Vagina (tissue), 2 donors: Measurements from ENCODE around the gene TRABD2A. TPM values are rescaled to one million over a fixed set of nuclear protein-coding genes. Genes with fewer than 3 reads are reported as not detected.

Experiments used
- DNase-seq, 2 donors: peaks; one replicate each; pipeline ENCODE4 v3.0.0-alpha.2; 2017; ENCODE audit errors: extremely low spot score in 2 of 2
- H3K27ac ChIP-seq: fragments of 200-600 bp; sonication (generic); one replicate; pipeline ENCODE4 v1.5.1; 2019
- H3K27me3 ChIP-seq: fragments of 200-600 bp; sonication (generic); one replicate; pipeline ENCODE4 v1.5.1; 2019
- H3K36me3 ChIP-seq, 2 donors: fragments of 200-600 bp; sonication (generic); one replicate each; pipeline ENCODE4 v1.5.1; 2017 to 2019
- H3K4me1 ChIP-seq: fragments of 200-600 bp; sonication (generic); one replicate; pipeline ENCODE4 v1.5.1; 2019
- H3K4me3 ChIP-seq, 2 donors: fragments of 200-600 bp; sonication (generic); 1 replicate in 1 of 2; 2 replicates in 1 of 2; pipeline ENCODE4 v1.5.1; 2016 to 2019
- H3K9me3 ChIP-seq: fragments of 200-600 bp; sonication (generic); one replicate; pipeline ENCODE4 v1.5.1; 2019
- CTCF ChIP-seq, 3 experiments: fragments of 450-650 bp in 2 of 3; fragments of 200-600 bp in 1 of 3; sonication (generic) in 1 of 3; IDR thresholded peaks; one replicate each; pipeline ENCODE4 v1.5.1; 2017 to 2019; ENCODE audit warnings: antibody characterized with exemption in 3 of 3, mild to moderate bottlenecking in 2 of 3, moderate library complexity in 2 of 3
- POLR2A ChIP-seq, 2 donors: fragments of 450-650 bp; IDR thresholded peaks; one replicate each; pipeline ENCODE4 v1.6.1; 2017; ENCODE audit warnings: antibody characterized with exemption in 2 of 2, mild to moderate bottlenecking in 2 of 2, moderate library complexity in 2 of 2
- POLR2AphosphoS5 ChIP-seq, 2 donors: sonication (generic); formaldehyde crosslinking; IDR thresholded peaks; one replicate each; pipeline ENCODE4 v1.9.0; 2017; ENCODE audit warnings: antibody characterized with exemption in 2 of 2, mild to moderate bottlenecking in 2 of 2, low read depth in 1 of 2; ENCODE audit not compliant: insufficient read depth in 1 of 2
- intact Hi-C: fragments of 100-400 bp; cut with DNase I; formaldehyde crosslinking; loops from one replicate; pipeline ENCODE4 v1.15.1; 2023
- total RNA-seq: library from RNA; depleted of rRNA; stranded (reverse); fragments of >200 nt; gene quantifications from one replicate; pipeline ENCODE4 v1.2.3, GENCODE V29; 2016

Gene TRABD2A
- total RNA-seq, 1 donor from 2014 or later = 5.4 TPM

GRCh38 chr2:84792856-84793522, 87.9 kb downstream of the TRABD2A start:
- Histone ChIP-seq H3K27me3 (no peaks in the 10 kb centered on the region), H3K4me1 (no peaks in the 10 kb centered on the region), H3K9me3 (no peaks in the 10 kb centered on the region), H3K4me3 (no peak overlapping the region), H3K27ac (no peak overlapping the region), H3K36me3 (no peaks in the 10 kb centered on the region)
- DNase-seq = no peak
- TF ChIP-seq POLR2A (IDR thresholded peaks at IDR 0.05) (no peak), POLR2AphosphoS5 (IDR thresholded peaks at IDR 0.05; ENCODE audit: insufficient read depth in 1 of 2, low read depth in 1 of 2) (no peak), CTCF (IDR thresholded peaks at IDR 0.05) (no peak)
- intact Hi-C loops = no loop called here

- H3K9me3 ChIP-seq = no peaks in the 10 kb centered on the region
- intact Hi-C loops = no loop called here
Observed at GRCh38 chr2:84788498-84788897, 92.4 kb downstream of the TRABD2A start.

GRCh38 chr2:84788027-84788426, 92.9 kb downstream of the TRABD2A start:
- no peak for DNase-seq
- no peak overlapping the region for H3K27ac ChIP-seq
- no peaks in the 10 kb centered on the region for H3K36me3 ChIP-seq
- H3K27me3 ChIP-seq = no peaks in the 10 kb centered on the region
- H3K4me3 ChIP-seq = no peak overlapping the region
- no peaks in the 10 kb centered on the region for H3K9me3 ChIP-seq
- intact Hi-C loops = no loop called here
- TF ChIP-seq CTCF (IDR thresholded peaks at IDR 0.05) (no peak), POLR2A (IDR thresholded peaks at IDR 0.05) (no peak), POLR2AphosphoS5 (IDR thresholded peaks at IDR 0.05; ENCODE audit: insufficient read depth in 1 of 2, low read depth in 1 of 2) (no peak)
- no peaks in the 10 kb centered on the region for H3K4me1 ChIP-seq

More at GRCh38 chr2:84788498-84788897, 92.4 kb downstream of the TRABD2A start:
- H3K27me3 ChIP-seq = no peaks in the 10 kb centered on the region
- no peaks in the 10 kb centered on the region for H3K4me1 ChIP-seq
- H3K36me3 ChIP-seq = no peaks in the 10 kb centered on the region
- H3K27ac ChIP-seq = no peak overlapping the region
- DNase-seq = no peak
- TF ChIP-seq POLR2A (IDR thresholded peaks at IDR 0.05) (no peak), CTCF (IDR thresholded peaks at IDR 0.05) (no peak), POLR2AphosphoS5 (IDR thresholded peaks at IDR 0.05; ENCODE audit: insufficient read depth in 1 of 2, low read depth in 1 of 2) (no peak)
- H3K4me3 ChIP-seq = no peak overlapping the region

- no peak overlapping the region for H3K27ac ChIP-seq
- no peaks in the 10 kb centered on the region for H3K27me3 ChIP-seq
- intact Hi-C loops = no loop called here
- no peaks in the 10 kb centered on the region for H3K4me1 ChIP-seq
- TF ChIP-seq POLR2A (IDR thresholded peaks at IDR 0.05) (no peak), POLR2AphosphoS5 (IDR thresholded peaks at IDR 0.05; ENCODE audit: insufficient read depth in 1 of 2, low read depth in 1 of 2) (no peak), CTCF (IDR thresholded peaks at IDR 0.05) (no peak)
- H3K4me3 ChIP-seq = no peak overlapping the region
- no peak for DNase-seq
- no peaks in the 10 kb centered on the region for H3K9me3 ChIP-seq
- no peaks in the 10 kb centered on the region for H3K36me3 ChIP-seq
Observed at GRCh38 chr2:84786601-84787000, 94.3 kb downstream of the TRABD2A start.

GRCh38 chr2:84785950-84786349, 94.9 kb downstream of the TRABD2A start:
- intact Hi-C loops = no loop called here
- Histone ChIP-seq H3K4me3 (no peak overlapping the region), H3K4me1 (no peaks in the 10 kb centered on the region), H3K27ac (no peak overlapping the region), H3K36me3 (no peaks in the 10 kb centered on the region), H3K9me3 (no peaks in the 10 kb centered on the region), H3K27me3 (no peaks in the 10 kb centered on the region)
- TF ChIP-seq POLR2AphosphoS5 (IDR thresholded peaks at IDR 0.05; ENCODE audit: insufficient read depth in 1 of 2, low read depth in 1 of 2) = no peak
- no peak for TF ChIP-seq POLR2A (IDR thresholded peaks at IDR 0.05)
- no peak for TF ChIP-seq CTCF (IDR thresholded peaks at IDR 0.05)
- DNase-seq = no peak
